ENCODE results near the gene KAZN. TPM values are rescaled to one million over a fixed set of nuclear protein-coding genes. Genes with fewer than 3 reads are reported as not detected.
A peak's percentile ranks its signal among the peaks of the same experiment; 100 is the strongest.

KAZN gene
- total and polyA plus RNA-seq, 2 of the 8 experiments (the other 6 are each of a cell fraction or from before 2014, with no cell fraction given), result 3.7 to 11.8 TPM

DNA sequence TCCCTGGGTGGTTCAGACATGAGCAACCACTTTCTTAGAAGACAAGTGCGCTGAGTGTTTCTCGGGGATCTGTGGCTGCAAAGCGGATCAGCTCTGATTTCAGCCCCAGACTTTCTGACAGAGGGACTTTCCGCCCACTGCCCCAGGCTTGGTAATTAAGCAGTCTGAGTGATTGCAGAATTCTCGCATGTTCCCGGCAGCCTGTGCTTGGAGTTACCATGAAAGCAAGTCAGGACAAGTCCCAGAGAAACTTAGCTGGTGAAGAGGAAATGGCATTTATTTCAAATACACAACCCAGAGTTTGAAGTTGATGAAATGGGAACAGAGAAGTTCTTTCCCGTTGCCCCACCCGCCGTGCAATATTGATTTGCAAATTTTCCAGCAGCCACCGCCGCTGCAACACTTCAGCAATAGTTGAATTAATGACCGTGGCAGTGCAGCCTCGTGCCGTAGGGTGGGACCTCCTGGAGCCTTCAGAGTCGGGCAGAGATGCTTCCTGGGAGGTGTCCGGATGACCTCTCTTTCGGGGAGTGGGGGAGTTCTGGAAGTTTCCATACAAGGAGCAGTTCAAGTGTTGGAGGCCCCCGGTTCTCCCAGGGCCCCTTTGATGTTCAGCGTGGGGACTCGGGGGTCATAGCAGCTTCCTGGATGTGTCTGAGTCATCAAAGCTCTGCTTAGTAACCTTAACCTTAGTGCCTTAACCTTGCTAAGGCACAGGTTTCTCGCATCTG is 134.7 kb downstream of the KAZN start (continued):
- TF ChIP-seq, protein P1, sequence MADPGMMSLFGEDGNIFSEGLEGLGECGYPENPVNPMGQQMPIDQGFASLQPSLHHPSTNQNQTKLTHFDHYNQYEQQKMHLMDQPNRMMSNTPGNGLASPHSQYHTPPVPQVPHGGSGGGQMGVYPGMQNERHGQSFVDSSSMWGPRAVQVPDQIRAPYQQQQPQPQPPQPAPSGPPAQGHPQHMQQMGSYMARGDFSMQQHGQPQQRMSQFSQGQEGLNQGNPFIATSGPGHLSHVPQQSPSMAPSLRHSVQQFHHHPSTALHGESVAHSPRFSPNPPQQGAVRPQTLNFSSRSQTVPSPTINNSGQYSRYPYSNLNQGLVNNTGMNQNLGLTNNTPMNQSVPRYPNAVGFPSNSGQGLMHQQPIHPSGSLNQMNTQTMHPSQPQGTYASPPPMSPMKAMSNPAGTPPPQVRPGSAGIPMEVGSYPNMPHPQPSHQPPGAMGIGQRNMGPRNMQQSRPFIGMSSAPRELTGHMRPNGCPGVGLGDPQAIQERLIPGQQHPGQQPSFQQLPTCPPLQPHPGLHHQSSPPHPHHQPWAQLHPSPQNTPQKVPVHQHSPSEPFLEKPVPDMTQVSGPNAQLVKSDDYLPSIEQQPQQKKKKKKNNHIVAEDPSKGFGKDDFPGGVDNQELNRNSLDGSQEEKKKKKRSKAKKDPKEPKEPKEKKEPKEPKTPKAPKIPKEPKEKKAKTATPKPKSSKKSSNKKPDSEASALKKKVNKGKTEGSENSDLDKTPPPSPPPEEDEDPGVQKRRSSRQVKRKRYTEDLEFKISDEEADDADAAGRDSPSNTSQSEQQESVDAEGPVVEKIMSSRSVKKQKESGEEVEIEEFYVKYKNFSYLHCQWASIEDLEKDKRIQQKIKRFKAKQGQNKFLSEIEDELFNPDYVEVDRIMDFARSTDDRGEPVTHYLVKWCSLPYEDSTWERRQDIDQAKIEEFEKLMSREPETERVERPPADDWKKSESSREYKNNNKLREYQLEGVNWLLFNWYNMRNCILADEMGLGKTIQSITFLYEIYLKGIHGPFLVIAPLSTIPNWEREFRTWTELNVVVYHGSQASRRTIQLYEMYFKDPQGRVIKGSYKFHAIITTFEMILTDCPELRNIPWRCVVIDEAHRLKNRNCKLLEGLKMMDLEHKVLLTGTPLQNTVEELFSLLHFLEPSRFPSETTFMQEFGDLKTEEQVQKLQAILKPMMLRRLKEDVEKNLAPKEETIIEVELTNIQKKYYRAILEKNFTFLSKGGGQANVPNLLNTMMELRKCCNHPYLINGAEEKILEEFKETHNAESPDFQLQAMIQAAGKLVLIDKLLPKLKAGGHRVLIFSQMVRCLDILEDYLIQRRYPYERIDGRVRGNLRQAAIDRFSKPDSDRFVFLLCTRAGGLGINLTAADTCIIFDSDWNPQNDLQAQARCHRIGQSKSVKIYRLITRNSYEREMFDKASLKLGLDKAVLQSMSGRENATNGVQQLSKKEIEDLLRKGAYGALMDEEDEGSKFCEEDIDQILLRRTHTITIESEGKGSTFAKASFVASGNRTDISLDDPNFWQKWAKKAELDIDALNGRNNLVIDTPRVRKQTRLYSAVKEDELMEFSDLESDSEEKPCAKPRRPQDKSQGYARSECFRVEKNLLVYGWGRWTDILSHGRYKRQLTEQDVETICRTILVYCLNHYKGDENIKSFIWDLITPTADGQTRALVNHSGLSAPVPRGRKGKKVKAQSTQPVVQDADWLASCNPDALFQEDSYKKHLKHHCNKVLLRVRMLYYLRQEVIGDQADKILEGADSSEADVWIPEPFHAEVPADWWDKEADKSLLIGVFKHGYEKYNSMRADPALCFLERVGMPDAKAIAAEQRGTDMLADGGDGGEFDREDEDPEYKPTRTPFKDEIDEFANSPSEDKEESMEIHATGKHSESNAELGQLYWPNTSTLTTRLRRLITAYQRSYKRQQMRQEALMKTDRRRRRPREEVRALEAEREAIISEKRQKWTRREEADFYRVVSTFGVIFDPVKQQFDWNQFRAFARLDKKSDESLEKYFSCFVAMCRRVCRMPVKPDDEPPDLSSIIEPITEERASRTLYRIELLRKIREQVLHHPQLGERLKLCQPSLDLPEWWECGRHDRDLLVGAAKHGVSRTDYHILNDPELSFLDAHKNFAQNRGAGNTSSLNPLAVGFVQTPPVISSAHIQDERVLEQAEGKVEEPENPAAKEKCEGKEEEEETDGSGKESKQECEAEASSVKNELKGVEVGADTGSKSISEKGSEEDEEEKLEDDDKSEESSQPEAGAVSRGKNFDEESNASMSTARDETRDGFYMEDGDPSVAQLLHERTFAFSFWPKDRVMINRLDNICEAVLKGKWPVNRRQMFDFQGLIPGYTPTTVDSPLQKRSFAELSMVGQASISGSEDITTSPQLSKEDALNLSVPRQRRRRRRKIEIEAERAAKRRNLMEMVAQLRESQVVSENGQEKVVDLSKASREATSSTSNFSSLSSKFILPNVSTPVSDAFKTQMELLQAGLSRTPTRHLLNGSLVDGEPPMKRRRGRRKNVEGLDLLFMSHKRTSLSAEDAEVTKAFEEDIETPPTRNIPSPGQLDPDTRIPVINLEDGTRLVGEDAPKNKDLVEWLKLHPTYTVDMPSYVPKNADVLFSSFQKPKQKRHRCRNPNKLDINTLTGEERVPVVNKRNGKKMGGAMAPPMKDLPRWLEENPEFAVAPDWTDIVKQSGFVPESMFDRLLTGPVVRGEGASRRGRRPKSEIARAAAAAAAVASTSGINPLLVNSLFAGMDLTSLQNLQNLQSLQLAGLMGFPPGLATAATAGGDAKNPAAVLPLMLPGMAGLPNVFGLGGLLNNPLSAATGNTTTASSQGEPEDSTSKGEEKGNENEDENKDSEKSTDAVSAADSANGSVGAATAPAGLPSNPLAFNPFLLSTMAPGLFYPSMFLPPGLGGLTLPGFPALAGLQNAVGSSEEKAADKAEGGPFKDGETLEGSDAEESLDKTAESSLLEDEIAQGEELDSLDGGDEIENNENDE (IDR thresholded peaks at IDR 0.05; ENCODE audit: insufficient replicate concordance, low read length), result no peak
- TF ChIP-seq JUN (IDR thresholded peaks at IDR 0.05; ENCODE audit: low read depth, low read length) (no peak), RBBP5 (IDR thresholded peaks at IDR 0.05; ENCODE audit: borderline replicate concordance, low read depth, low read length) (no peak), FOSL1 (IDR thresholded peaks at IDR 0.05; ENCODE audit: insufficient read depth, low read depth, low read length) (no peak), CHD1 (IDR thresholded peaks at IDR 0.05; ENCODE audit: low read depth, low read length) (no peak), CTBP2 (IDR thresholded peaks at IDR 0.05; ENCODE audit: borderline replicate concordance, insufficient read depth, insufficient read length, low read length) (peak; percentile 76), TAF7 (optimal IDR thresholded peaks at IDR 0.05; ENCODE audit: borderline replicate concordance, low read depth, low read length) (no peak), CBX5 (IDR thresholded peaks at IDR 0.05; ENCODE audit: low read depth, low read length) (no peak), SIRT6 (IDR thresholded peaks at IDR 0.05; ENCODE audit: low read length) (no peak), YY1 (IDR thresholded peaks at IDR 0.05; ENCODE audit: low read depth, low read length) (no peak), GABPA (IDR thresholded peaks at IDR 0.05; ENCODE audit: borderline replicate concordance, insufficient read depth, low read length) (no peak)
